A549 treated with ZK216348 at 1 μM for 4 hours (cell line): ENCODE results near the gene NDOR1. TPM values are rescaled to one million over a fixed set of nuclear protein-coding genes. Genes with fewer than 3 reads are reported as not detected.

Source experiments
- total RNA-seq: library from RNA; stranded (reverse); fragments of 200-300 nt; extraction: Qiagen RNA extraction; gene quantifications from 5 replicates; pipeline ENCODE4 v1.2.3, GENCODE V29; 2022; ENCODE audit warnings: low read depth

Gene NDOR1
- total RNA-seq: 7.4 to 20.8 TPM (median 16.2 TPM) in 5 replicates

GRCh38 chr9:137205126-137206069 is at the start of gene NDOR1, which contains the start of gene TMEM203:
TSS of gene NDOR1 (plus strand) at chr9:137205700. CDS start at chr9:137205778, 78 bp downstream.
TSS of gene TMEM203 (minus strand) at chr9:137205648. CDS start at chr9:137205414, 234 bp downstream.

DNA sequence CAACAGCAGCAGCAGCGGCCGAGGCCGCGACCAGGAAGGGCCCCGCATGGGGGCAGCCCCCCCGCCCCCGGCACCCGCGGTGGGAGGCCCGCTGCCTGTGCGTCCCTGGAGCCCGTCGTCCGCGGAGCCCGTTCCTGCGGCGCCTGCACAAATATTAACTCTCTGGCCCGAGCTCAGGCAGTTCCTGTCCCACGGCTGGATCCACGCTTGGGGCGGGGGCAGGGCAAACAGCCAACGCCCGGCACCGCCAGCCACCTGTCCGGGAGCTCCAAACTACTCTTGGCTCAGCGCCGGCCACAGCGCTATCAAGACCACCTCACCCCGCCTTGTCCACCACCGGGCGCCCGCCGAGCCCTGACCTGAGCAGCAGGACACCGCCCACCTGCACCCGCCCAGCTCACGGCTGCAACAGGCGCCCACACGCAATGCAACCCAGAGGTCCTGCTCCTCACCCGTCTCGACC is 35.6 kb upstream of the NDOR1 start, which contains the start of gene LRRC26:
LRRC26 (minus strand) TSS at position 156 of the 463 bp plus-strand sequence; CDS start at position 48, 108 bp downstream.

DNA sequence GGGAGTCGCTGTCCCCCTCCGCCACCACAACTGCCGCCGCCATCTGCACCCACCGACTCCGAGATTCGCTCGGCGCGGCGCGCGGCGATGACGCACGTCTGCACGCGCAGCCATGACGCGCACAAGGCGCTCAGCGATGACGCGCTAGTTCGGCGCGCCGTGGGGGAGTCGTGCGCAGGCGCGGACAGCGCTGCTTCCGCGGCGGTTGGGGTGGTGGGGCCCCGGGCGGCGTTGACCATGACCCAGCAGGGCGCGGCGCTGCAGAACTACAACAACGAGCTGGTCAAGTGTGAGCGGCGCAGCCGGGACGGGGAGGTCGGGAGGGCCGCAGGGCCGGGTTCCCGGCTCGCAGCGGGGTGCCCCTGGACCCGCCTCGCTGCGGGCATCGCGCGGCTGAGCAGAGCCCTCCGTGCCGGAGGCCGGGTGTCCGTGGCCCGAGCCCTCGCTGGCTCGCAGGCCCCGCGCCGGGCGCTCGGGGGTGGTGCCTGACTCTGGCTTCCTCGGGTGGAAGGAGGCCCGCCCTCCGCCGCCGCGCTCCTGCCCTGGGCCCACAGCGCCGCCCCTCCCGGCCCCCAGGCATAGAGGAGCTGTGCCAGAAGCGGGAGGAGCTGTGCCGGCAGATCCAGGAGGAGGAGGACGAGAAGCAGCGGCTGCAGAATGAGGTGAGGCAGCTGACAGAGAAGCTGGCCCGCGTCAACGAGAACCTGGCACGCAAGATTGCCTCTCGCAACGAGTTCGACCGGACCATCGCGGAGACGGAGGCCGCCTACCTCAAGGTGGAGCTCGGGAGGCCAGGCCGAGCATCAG is 16.8 kb upstream of the NDOR1 start, which contains the start of the genes ANAPC2 and SSNA1:
ANAPC2 (minus strand) TSS at position 71 of the 807 bp plus-strand sequence; CDS start at position 43, 28 bp downstream.
SSNA1 (plus strand) TSS at position 187 of the 807 bp plus-strand sequence; CDS start at position 238, 51 bp downstream.

DNA sequence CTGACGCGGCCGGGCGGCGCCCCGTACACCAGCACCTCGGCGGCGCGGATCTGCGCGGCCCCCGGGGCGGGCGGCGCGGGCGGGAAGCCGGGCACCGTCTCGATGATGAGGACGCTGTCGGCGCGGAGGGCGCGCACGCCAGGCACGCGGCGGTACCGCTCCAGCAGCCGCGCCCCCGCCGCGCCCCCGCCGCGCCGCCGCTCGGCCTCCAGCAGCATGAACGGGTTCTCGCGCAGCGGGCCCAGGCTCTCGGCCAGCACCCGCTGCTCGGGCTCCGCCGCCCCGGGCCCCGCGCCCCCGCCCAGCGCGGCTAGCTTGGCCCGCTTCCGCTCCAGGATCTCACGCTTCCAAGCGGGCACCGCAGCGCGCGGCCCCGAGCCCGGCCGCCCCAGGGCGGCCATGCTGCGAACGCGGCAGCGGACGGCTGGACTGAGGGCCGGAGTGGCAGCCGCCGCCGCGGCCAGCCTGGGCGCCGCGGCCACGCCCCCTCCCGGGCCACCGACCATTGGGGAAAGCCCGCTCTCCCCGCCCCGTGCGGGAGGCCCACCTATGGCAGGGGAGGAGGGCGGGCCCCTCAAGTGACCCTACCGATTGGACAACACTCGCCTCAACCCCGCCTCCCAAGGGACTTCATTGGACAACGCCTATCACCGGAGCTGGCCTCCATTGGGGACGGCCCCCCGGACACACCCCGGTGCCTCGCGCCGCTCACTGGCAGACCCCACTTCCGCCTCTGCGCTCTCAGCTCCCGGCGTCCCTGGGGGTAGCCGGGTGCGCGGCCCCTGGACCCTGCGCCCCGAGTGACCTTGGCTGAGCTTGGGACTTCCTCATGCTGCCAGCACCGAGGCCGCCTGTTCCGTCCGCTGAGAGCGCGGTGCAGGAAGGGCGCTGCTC is 4.9 kb upstream of the NDOR1 start, which contains the start of gene TPRN:
TPRN (minus strand) TSS at position 431 of the 894 bp plus-strand sequence; CDS start at position 401, 30 bp downstream.

GRCh38 chr9:137222190-137223077 is 16.9 kb downstream of the NDOR1 start, which contains the start of gene RNF208:
TSS of gene RNF208 (minus strand) at chr9:137222240. CDS start at chr9:137221212, 1,028 bp downstream.

GRCh38 chr9:137224830-137225694 is 19.6 kb downstream of the NDOR1 start, which contains the start of gene CYSRT1:
TSS of gene CYSRT1 (plus strand) at chr9:137225174. CDS start at chr9:137225622, 448 bp downstream.

GRCh38 chr9:137227054-137227852 is 21.8 kb downstream of the NDOR1 start, which contains the start of gene RNF224:
TSS of gene RNF224 (plus strand) at chr9:137227502. CDS start at chr9:137228336, 834 bp downstream.

DNA sequence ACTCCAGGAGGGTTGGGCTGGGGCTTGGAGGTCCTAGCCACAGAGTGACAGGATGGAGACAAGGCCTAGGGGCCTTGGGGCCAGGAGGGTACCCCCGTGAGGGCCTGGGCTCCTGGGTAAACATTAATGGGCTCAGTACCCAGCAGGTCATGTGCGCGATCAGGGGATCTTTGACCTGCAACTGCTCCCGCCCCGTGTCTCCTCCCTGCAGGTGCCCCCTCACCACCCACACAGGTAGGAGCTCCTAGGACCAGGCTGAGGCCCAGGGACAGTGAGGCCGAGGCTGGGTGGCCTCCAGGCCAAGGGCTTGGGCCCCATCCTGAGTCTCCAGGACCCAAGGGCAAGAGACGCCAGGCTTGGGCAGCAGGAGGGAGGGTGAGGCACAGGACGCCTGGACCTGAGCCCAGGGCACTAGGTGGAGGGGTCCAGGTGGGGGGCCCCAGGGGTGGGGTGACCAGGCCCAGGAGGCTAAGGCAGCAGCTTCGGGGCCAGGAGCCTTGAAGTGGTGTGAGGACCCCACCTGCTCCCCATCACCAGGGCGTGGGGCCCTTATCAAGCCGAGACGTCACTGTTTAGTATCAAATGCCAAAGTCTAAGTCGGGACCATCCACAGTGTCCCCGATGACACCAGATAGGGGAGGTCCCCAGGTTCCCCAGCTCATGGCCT is 25.3 kb downstream of the NDOR1 start, which contains the start of gene SLC34A3:
SLC34A3 (plus strand) TSS at position 197 of the 667 bp plus-strand sequence. CDS start 802 bp downstream, outside the sequence.

DNA sequence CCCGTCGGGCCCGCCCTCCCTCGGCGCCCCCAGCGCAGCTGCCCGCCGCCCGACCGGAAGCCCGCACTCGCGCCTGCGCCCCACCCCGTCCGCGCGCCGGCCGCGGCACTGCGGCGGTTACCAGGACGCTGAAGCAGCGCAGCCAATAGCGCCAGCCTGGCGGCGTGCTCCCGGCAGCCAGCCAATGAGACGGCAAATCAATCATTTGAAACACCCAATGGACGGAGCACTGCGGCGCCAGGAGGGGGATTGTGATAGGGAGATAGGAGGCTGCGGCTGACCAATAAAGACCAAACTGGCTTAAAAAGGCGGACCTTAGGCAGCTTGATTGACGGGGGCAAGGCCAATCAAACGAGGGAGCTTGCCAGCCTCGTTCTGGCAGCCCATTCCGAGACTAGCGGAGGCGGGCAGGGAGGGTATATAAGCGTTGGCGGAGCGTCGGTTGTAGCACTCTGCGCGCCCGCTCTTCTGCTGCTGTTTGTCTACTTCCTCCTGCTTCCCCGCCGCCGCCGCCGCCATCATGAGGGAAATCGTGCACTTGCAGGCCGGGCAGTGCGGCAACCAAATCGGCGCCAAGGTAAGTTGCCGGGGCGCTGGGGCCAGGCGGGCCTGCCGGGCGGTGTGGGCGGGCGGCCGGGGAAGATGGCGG is 35.5 kb downstream of the NDOR1 start, which contains the start of gene TUBB4B:
TUBB4B (plus strand) TSS at position 447 of the 649 bp plus-strand sequence; CDS start at position 521, 74 bp downstream.

DNA sequence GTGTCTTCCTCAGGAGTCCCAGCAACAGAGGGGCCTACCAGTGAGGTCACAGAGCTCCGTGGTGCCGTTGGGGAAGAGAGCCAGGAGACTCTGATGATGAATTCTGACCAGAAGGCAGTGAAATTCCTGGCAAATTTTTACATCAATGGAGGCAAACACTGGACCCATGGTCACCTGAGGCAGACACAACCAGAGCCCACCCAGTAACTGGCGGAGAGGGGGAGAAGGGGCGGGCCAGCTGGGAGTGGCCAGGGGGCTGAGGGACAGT is 45.6 kb downstream of the NDOR1 start, which contains the start of gene STPG3:
STPG3 (plus strand) TSS at position 93 of the 268 bp plus-strand sequence; CDS start at position 94, 1 bp downstream.

DNA sequence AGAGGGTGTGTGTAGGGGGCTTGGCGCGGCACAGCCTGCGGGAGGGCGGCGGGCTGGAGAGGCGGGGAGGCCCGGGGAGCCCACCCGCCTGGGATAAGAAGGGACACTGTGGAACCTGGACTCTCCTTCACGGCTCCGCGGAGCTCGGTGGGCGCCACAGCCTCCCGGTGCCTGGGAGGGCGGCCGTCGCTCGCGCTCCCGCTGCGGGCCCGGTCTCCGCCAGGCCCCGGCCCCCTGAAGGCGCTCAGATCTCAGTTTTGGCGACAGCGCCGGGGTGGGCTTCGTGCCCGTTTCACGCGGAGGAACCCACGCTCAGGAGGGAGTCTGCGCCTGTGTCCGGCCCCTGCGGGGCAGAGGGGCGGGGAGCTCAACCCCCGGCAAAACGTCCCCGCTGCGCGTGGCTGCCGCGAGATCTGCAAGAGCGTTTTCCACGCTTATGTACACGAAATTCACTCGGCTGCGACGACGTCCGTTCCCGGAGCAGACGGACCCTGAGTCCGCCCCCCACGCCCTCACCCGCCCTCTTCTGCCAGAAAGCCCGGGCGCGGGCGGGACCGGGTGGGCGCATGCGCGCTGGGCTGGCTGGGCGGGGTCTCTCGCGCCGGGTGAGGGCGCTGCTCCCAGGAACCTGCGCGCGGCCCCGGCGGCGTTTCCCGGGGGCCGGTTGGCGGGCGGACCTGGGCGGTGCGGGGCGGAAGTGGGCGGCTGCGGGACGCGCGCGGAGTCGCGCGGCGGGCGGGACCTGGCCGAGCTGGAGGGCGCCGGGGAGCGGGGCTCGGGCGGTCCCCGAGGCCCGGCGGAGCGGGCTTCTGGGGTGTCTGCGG is 49.3 kb downstream of the NDOR1 start, which contains the start of gene NELFB:
NELFB (plus strand) TSS at position 704 of the 824 bp plus-strand sequence.

